ENCODE results near the gene COPS6.
"Not testable (repeated sequence)": the region's sequence is repeated elsewhere in the genome, so short reads cannot be mapped to it uniquely, and the experiment has no call there.

The COPS6 gene

DNA sequence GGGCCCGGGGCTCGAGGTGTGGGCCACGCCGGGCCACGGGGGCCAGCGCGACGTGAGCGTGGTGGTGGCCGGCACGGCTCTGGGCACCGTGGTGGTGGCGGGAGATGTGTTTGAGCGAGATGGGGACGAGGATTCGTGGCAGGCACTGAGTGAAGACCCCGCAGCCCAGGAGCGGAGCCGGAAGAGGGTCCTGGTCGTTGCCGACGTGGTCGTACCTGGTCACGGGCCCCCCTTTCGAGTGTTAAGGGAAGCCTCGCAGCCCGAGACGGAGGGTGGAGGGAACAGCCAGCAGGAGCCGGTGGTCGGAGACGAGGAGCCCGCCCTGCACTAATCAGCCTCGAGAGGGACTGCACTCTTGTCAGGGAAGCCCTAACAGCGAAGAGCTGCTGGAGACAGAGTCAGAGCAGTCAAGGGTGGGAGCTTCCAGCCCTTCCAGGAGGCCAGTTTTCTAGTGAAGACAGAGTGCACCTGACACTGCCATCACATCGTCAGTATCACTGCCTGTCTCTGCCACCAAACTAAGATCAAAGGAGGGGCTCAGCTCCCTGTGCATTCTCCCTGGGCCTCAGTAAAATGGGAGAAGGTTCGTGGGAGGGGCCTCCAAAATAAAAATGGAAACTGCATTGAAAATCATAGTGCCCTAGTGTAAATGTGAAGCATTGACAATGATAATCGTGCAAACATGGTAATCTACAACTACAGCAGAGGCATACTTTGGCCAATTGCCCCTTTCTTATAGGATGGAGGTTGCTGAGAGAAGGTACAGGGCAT lies 39.3 kb downstream of the COPS6 start:
- DNase-seq: no peak

DNA sequence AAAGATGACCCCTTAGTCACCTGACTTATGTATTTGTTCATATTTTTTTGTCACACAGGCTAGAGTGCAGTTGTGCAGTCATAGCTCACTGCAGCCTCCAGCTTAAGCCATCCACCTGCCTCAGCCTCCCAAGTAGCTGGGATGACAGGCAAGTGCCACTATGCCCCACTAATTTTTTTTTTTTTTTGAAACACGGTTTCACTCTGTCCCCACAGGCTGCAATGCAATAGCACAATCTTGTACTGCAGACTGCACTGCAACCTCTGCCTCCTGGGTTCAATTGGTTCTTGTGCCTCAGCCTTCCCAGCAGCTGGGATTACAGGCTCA lies 39.8 kb downstream of the COPS6 start:
- no peak for DNase-seq

DNA sequence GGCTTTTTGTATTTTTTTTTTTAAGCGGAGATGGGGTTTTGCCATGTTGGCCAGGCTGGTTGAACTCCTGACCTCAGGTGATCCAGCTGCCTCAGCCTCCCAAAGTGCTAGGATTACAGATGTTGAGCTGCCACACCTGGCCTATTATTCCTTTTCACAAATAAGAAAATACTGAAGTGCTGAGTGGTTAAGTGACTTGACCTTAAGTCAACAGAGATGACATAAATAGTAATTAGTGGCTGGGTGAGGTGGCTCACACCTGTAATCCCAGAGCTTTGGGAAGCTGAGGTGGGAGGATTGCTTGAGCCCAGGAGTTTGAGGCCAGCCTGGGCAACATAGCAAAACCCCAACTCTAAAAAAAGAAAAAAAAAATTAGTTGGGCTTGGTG lies 41.4 kb downstream of the COPS6 start:
- DNase-seq: not testable (repeated sequence)

DNA sequence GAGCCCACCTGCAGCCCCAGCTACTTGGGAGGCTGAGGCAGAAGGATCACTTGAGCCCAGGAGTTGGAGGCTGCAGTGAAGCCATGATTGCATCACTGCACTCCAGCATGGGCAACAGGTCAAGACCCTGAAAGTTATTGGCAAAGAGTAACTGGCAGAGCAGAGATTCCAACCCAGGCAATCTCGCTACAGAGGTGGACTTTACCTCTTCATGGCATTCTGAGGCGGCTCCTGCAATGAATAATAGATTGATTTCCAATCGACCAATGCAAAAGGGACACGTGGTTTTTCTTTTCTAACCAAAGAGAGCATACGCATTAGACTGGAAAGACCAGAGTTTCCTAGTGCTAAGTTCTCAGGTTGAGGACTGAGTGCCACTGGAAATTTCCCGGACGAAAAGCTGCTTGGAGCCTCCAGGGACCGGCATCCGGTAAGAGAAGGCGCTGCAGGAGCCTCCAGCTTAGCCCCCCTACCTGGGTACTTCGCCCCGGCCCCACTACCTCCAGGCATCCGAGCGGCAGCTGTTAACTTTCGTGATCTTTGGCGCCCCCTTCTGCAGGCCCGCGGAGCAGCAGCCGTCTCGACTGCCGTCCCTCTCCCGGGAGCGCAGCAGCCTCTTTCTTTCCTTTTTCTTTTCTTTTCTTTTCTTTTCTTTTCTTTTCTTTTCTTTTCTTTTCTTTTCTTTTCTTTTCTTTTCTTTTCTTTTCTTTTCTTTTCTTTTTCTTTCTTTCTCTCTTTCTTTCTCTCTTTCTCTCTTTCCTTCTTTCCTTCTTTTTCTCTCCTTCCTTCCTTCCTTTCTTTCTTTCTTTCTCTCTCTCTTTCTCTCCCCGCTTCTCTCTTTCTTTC lies 42.1 kb downstream of the COPS6 start:
- DNase-seq: peak; percentile 90

DNA sequence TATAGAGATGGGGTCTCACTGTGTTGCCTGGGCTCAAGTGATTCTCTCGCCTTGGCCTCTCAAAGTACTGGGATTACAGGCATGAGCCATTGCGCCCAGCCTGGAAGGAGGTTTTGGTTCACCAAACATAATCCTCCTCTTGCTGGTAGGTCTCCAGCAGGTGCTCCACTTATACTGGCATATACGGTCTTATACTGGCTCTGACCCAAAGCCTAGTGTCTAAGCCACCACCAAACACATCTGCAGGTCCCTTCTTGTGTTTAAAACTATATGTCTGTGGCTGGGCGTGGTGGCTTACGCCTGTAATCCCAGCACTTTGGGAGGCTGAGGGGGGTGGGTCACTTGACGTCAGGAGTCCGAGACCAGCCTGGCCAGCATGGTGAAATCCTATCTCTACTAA lies 43.4 kb downstream of the COPS6 start:
- DNase-seq: no peak

DNA sequence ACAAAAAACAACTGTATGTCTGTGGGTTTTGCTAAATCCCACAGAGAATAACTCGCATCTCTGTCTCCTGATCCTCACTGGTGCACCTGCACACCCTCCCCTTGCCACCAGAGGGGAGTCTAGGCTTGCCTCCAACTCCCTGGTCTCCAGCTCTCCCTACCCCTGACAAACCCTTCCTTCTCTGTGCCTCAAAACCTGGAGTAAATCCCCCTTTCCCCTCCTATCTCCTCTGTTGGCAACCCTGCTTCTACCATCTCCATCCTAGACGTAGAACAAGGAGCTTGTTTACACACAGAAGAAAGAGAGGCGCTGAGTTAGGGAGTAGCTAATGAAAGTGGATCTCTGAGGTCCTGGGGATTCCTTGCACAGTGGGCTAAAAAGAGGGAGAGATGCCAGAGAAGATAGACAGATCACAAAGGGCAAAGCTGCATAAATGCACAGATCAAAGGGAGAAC lies 44.0 kb downstream of the COPS6 start:
- DNase-seq: peak; percentile 48

DNA sequence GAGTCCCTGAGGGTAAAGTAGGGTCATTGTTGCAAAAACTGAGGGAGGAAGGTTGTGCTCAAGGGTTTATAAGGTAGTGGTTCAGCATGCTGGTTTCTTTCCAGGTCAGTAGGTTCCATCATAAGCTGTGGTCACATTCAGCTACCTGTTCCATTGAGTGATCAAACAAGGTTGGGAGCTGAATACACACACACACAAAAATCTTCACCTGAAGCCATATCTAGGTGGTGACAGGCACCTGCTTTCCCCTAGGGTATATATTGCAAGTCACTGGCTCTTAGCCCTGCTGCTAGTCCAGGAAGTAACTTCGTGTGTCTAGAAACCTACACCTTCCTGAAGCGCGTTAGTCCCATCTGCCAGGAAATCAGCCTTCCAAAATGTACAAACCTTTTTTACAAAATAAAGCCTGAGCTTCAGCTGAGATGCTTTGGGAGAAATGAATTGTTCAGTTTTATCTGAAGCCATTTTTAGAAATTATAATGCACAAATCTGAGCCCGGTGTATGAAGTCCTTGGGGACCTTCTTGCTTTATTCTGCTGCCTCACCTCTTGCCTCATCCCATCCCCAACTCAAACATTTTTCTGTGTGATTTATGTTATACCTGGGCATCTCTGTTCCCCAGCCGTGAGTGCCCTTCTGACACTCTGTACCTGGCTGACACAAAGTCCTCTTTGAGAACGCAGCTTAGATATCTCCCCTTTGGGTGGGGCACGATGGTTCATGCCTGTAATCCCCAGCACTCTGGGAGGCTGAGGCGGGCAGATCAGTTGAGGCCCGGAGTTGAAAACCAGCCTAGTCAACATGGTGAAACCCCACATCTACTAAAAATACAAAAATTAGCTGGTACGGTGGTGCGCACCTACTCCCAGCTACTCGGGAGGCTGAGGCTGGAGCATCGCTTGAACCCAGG lies 49.3 kb downstream of the COPS6 start:
- DNase-seq: no peak

DNA sequence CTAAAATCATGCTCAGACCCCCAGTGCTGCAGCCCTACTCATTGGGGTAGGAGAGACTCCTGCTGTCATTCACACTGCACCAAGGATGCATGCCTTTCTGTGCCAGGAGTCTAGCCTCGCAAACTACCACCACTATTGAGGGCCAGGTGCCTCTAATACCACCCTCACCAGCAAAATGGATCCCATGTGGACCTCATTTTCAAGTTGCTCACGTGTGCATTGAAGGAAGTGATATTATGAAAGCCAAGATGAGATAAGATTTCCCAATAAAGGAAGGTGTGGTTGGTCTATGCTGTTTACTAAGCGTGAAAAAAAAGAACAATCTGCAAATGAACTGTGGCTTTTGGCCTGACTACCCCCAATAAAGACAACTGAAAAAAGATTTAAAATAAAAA lies 52.8 kb downstream of the COPS6 start:
- DNase-seq: no peak

Measured in activated CD4-positive, CD25-positive, alpha-beta regulatory T cell treated with anti-CD3 and anti-CD28 coated beads, Interleukin-2, amount 50 U/mL, for 72 hours (primary cell).